NCI-H128 (cell line): ENCODE measurements around the gene GPC4.
"Not testable (repeated sequence)": the region's sequence is repeated elsewhere in the genome, so short reads cannot be mapped to it uniquely, and the experiment has no call there.

ENCODE experiments used
- DNase-seq: peaks from one replicate; lab custom pipeline; 2025; ENCODE audit not compliant: unreplicated experiment; lab: John Stamatoyannopoulos, UW

The GPC4 gene

DNA sequence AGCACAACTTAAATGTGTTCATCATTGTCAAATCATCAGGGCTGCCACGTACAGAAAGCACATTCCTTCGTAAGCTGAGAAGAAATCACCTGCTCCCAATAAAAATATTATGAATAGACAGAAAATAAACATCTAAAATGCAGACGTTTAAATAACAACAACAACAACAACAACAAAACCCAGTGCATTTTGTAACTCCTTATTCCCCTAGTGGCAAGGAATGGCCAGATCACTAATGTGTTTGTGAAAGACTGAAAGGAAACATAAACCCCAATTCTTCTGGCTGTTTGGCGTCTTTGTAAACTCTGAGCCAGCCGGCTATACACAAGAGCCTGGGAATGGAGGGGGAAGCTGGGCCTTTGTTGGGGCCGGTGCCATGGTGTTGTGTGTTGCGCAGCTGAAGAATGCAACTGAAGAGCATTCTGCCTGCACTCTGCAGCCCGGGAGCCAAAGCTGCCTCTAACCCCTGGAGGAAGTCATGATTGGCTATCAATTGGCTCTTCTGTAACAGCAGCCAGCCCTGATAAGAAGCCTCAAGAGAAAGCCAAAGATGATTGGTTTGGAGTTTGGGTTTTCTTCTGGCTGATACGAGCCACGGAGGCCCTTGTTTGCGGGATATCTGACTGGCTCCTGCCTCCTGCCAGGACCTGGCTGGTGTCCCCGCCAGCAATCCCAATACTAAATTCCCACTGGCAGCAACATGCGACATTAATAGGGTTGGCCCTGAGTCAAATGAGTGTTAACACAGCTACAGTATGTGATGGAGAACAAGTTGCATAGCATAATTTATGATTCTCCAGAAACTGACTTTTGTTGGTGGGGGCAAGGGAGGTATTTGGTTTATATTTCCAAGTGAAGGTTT lies 107.4 kb downstream of the GPC4 start:
- DNase-seq, result no peak

DNA sequence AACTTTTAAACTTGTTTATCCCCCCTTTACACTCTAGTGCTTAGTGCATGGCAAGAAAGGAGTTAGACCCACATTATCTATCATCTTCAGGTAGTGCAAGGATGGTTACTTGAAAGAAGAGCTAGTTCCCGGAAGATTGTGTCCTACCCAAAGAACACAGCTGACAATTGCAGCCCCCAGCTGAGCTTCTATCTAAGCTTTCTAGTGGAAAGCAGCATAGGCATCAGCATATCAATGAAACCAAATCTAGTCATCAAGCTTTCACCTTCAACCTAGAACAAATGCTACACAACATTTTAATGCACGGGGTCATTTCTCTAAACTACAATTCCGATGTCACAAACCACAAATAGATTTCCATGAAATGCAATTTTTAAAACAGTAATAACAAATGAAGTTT lies 108.2 kb downstream of the GPC4 start:
- DNase-seq, result no peak

DNA sequence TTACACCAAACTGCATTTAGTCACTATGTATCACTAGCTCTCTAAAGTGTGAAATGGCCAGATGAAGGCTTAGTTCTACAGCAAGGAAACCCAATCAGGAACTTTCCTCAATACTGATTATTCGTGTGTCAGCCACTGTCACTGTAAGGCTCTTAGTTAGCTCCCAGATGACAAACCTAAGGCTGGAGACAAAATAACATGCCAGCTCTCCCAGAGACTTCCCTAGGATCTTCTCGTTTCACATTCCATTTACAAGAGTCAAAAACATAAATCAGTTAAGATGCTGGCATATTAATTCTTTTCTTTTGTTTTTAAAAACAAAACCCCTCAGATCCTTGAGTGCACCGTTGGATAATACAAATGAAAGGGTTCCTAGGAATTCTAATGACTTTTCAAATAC lies 109.0 kb downstream of the GPC4 start:
- no peak for DNase-seq

DNA sequence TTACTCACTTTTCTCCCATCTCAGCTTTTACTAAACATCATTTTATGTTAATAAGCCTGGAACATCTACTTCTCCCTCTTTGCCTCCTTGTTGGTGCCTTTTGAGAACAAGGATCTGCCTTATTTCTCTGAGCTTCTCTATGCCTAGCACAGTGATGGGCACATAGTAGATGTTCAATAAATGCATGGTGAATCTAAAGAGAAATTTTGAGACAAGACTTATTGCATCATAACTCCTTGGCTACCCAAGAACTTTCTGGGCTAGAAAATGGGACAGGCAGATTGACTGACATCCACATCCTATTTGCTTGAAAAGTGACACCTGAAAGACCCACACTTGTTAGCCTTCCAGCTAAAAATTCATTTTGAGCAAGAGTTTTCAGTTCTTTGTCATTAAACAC lies 109.9 kb downstream of the GPC4 start:
- DNase-seq, result no peak

DNA sequence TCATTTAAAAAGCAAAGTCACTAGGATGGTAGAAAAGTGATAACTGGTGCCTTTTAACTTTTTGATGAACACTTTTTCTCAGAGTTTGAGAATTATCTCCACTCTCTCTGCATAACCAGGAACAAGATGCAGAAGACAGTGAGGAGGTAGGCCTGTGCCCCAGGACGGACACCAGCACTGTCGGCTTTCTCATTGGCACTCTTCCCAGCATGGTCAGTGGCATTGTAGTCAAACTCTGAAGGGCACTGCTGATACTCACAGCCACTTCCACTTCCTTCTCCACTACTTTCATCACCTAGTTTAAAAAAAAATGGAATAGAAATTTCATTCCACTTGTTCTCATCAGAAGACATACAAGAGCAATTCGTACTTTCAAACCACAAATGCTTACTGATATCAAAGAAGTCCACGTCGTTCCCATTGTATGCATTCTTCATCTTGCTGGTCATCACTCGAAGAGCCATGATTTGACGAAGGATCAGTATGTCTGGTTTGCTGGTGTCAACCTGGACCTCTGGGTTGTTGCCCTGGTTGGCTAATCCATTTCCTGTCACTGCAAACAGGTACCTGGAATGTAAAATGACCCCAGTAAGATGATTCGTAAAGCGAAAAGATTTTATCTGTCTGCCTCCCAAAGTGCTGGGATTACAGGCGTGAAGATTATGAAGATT lies 112.4 kb downstream of the GPC4 start:
- DNase-seq, result no peak

DNA sequence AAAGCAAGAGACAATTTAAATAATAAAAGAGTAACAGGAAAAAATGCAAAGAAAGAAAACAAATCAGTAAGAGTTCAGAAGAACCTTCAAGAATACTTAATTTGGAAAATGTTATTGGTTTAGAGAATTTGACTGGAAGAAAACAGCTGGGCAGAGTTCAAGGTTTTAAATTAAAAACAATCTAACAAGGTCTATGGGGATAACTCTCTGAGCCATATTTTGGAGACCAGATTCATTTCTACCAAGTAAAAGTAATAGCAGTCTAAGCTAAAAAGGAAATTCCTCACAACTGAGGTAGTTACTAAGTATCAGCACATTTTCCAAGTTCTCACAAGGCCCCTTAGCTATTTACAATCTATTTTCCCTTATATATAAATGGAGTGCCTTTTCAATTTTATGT lies 114.7 kb downstream of the GPC4 start:
- DNase-seq, result no peak

DNA sequence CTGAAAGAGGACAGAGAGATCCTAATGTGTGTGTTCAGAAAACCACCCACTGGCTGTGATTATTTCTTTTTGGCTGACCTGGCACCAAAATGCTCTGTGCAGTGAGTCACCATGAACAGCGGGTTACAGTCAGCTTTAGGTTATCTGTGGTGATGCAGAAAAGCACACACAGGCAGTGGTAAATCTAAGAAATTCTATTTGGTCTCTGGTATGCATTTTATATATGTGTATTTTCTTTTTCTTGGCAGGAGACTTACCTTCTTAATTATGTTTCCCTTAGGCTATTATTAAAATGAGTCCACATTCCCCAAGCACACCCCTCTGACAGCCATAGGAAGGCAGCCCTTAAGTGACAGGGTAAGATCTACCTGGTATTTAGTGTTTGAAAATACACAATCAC lies 118.0 kb downstream of the GPC4 start:
- DNase-seq, result no peak

DNA sequence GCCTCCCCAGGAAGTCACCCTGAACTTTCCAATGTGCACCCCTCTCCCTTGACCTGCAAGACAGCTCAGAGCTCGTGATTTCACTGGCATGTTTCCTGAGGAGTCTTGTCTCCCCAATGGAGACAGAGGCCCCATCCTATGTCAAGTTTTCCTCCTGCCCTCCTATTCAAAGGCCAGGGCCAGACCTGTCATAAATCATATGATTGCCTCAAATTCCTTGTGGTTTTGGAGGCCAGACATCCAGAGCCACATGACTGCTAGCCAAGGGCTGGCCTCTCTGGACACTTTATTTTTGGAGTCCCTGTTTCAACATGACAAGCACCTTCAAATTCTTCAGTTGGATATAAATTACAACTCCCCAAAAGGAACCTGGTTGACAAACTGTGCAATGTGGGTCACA lies 121.2 kb downstream of the GPC4 start:
- no peak for DNase-seq

DNA sequence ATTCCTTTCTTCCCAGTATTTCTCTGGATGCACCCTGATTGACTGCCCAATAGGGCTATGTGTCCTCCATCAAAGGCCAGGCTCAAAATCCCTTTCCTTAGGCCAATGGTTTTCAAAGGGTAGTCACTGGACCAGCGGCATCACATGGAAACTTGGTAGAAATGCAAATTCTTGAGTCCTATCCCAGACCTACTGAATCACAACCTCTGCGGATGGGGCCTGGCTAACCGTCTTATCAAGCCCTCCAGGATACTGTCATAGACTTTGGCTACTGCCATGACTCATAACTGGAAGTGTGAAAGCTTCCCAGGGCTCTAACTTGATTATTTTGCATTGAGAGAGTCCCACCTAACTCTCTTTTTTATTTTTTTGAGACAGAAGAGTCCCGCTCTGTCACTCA lies 125.2 kb downstream of the GPC4 start:
- no peak for DNase-seq

DNA sequence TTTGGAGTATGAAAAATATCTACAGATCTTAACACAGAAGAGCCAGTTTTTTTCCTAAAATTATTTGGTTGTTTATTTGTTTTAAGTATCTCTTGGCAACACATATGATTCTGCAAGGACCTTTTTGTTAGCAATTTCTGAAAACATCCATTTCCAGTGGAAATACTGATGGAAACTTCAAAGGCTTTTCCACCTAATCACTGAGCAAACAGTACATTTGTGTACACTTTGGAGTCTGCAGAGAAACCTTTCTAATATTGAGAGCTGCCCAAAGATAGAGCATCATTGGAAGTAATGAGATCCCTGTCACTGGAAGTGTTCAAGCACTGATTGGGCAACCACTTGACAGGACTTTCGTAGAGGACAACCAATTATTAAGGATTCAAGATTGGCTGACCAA lies 127.4 kb downstream of the GPC4 start:
- no peak for DNase-seq

DNA sequence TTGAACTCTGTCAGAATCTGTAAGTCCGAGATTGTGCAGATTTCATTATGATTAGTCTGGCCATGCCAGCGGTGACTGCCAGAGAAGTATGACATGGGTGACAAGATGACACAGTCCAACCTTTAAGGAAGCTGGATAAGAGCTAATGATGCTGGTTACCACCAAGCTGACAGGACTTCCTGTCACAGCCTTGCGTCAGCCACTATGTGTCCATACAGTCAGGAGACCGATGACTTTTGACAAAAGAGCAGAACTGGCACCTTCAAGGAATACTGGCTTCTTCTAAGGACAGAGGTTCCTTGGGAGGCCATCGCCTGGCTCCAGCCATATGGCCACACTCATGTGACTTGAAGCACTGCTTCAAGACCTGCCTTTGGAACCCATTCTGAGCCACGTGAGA lies 129.9 kb downstream of the GPC4 start:
- DNase-seq, result no peak

DNA sequence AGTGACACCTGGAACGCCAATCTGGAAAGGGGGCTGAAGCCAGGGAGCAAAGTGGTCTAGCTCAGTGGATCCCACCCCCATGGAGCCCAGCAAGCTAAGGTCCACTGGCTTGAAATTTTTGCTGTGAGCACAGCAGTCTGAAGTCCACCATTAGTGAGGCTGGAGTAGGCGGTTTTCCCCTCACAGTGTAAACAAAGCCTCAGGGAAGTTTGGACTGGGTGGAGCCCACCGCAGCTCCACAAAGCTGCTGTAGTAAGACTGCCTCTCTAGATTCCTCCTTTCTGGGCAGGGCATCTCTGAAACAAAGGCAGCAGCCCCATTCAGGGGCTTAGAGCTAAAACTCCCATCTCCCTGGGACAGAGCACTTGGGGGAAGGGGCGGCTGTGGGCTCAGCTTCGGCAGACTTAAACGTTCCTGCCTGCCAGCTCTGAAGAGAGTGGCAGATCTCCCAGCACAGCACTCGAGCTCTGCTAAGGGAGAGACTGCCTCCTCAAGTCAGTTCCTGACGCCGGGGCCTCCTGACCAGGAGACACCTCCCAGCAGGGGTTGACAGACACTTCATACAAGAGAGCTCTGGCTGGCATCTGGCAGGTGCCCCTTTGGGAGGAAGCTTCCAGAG lies 136.1 kb downstream of the GPC4 start:
- not testable (repeated sequence) for DNase-seq

DNA sequence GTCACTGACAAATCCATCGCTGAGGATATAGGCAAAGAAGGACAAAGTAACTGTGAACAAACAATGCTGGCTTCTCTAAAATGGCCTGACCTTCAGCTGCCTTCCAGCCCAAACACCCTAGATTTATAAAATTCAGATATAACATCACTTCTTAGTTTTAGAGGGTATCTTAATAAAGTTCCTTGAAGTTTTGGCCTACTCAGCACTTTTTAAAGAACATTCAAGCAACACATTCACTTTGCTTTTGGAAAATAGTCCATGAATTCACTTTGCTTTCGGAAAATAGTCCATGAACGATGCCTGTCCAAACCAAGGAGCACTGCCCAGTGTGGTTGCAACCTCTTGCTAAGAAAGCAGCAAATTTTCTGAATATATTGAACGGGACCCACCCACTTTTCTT lies 142.1 kb downstream of the GPC4 start:
- DNase-seq, result no peak

DNA sequence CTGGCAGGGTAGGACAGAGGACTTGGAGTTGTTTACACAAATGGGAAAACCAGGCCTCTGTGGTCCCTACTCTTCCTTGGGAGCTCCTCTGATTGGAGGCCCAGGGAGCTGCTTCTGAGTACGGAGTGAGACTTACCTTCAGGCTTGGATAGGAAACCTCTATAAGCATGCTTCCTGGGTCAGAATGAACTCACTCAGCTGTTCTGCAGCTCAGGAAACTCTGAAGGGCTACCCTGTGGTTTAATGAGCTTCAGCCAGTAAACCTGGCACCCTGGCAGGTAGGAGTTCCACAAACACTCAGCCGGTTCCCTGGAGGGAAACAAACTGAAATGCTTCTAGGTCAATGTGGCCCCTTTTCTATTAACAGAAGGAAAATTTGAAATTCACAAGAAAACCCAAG lies 146.1 kb downstream of the GPC4 start:
- no peak for DNase-seq

DNA sequence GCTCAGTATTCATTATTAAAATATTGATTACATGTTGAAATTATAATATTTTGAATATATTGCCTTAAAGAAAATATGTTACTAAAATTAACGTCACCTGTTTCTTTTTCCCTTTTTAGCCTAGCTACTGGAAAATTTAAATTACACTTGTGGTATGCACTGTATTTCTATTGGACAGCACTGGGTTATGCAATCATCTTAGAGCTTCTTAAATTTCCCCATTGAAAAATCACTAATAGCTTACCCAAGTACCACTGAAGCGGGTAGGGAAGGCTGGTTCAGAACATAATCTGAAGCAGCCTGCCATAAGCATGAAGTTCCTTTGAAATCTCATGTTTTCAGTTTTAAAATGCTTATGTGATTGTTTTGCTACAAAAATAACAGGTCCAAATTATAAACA lies 147.7 kb downstream of the GPC4 start:
- no peak for DNase-seq

DNA sequence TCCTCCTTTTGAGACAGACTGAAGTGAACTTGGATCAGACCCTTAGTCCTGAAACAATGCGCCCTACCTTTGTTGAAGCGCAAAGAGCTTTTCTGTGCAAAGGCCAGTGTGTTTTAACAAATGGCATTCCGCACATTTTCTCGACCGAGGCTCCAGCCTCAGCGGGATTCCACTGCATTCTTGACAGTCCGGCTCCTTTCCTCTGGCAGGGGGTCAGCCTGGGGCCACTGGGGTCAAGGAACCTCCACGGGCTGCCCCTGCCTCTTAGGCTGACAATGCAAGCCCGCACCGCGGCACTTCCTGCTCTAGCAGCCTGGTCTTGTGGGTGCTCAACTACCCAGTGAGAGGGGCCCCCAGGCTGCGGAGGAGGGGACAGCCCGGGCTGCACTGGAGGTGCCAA lies 150.0 kb downstream of the GPC4 start:
- no peak for DNase-seq

DNA sequence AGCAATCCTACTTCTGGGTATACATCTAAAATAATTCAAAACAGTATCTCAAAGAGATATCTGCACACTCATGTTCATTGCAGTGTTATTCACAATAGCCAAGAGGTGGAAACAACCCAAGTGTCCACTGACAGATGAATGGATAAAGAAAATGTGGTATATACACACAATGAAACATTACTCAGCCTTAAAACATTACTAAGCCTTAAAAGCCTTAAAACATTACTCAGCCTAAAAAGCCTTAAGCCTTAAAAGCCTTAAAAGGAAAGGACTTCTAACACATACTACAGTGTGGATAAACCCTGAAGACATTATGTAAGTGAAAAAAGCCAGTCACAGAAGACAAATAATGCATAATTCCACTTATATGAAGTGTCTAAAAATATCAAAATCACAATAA lies 156.8 kb downstream of the GPC4 start:
- DNase-seq, result no peak

DNA sequence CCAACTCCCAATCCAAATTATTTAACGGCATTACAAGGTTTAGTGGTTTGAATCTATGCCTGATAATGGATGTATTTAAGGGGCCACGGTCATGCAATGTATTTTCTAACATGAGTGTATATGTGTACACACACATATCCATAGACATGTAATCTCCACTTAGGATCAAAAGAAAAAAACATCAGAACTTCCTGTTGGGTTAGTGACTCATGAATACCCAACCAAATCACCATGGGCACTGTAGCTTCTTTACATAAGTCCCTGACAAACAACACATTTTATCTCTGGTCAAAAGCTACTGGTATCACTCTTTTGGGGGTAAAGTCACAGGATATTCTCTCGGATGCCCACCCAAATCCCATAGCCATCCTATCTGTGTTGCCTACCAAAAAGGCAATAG lies 160.6 kb downstream of the GPC4 start:
- DNase-seq, result no peak

DNA sequence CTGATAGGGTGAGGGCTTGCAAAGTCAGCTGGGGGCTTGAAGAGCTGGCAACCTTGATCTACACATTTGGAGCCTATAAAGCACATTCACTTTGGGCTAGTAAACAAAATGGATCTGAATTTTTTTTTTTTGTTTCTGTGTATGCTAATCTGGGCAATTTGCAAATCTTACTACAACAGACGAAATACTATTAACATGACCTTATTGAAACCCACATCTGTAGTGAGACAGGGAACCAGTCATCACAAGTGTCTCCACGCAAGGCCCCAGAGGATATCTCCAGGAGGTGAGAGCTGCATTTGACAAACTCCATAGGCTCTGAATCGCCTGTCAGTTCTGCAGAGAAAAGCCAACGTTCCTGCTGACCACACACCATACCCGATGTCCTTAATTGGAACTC lies 164.1 kb downstream of the GPC4 start:
- no peak for DNase-seq

DNA sequence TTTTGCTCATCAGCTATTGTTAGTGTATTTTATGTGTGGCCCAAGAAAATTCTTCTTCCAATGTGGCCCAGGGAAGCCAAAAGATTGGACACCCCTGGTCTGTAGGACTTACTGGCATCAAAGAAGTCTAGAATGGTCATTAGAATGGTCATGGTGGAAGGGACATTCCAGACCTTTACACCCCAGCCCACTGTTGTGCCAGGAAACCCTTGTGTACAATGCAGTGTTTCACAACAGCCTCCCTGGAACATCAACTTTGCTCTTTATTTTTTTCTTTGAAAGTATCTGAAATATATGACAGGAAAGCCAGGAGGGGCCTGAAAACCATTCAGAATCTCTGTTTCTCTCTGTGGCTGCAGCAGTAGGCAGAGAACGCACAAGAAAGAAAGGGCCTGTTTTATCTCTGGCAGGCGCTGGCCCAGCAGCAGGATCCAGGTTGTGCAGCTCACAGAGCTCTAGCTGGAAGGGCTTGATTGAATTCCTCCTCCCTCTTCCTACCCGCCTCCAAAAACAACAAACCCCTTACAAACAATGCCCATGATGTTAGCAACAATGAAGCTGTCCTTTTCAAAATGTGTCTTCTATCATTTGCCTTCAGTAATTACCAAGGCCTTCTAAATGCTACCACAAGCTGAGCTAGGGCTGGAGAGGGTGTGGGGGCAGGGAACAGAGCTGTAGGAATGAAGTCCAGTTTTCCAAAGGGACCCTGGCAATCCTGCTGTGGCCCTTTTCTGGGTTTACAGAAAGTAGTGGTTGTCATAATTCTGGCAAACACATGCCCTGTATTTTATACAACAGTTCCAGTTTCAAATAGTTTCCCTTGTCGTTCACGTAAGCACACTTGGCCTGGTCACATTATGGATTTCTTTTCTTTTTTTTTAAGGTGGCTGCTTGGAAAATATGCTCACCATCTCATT lies 164.8 kb downstream of the GPC4 start:
- no peak for DNase-seq
